Trophoblast cell (in vitro differentiated cells and primary cell): ENCODE data around the gene METTL1.
"Not testable (repeated sequence)": the region's sequence is repeated elsewhere in the genome, so short reads cannot be mapped to it uniquely, and the experiment has no call there.

Experiments
- DNase-seq, 2 donors: peaks; one replicate each; pipeline ENCODE4 v3.0.0-alpha.2; 2016
- H2AFZ ChIP-seq: 2 replicates; pipeline ENCODE4 v1.6.1; 2013; ENCODE audit warnings: low read length, moderate library complexity, mild to moderate bottlenecking; ENCODE audit not compliant: insufficient read depth, poor library complexity
- H2AK5ac ChIP-seq: 2 replicates; pipeline ENCODE4 v1.6.1; 2013; ENCODE audit warnings: mild to moderate bottlenecking, low read length
- H2BK120ac ChIP-seq: 2 replicates; pipeline ENCODE4 v1.6.1; 2013; ENCODE audit warnings: low read length, mild to moderate bottlenecking, moderate library complexity; ENCODE audit not compliant: insufficient read depth, poor library complexity
- H2BK12ac ChIP-seq: 2 replicates; pipeline ENCODE4 v1.6.1; 2013; ENCODE audit warnings: mild to moderate bottlenecking, low read length, moderate library complexity
- H2BK5ac ChIP-seq: 2 replicates; pipeline ENCODE4 v1.6.1; 2013; ENCODE audit warnings: low read length, low read depth, moderate library complexity, mild to moderate bottlenecking; ENCODE audit not compliant: poor library complexity
- H3K14ac ChIP-seq: 2 replicates; pipeline ENCODE4 v1.6.1; 2013; ENCODE audit warnings: mild to moderate bottlenecking, low read length
- H3K18ac ChIP-seq: 2 replicates; pipeline ENCODE4 v1.6.1; 2013; ENCODE audit warnings: mild to moderate bottlenecking, low read length
- H3K23ac ChIP-seq: 2 replicates; pipeline ENCODE4 v1.6.1; 2013; ENCODE audit warnings: low read length
- H3K27ac ChIP-seq: 2 replicates; pipeline ENCODE4 v1.5.1; 2013; ENCODE audit warnings: low read depth, mild to moderate bottlenecking, inconsistent platforms, low read length, moderate library complexity
- H3K27me3 ChIP-seq: 2 replicates; pipeline ENCODE4 v1.6.1; 2013; ENCODE audit warnings: inconsistent platforms, mild to moderate bottlenecking, low read length, moderate library complexity; ENCODE audit not compliant: insufficient read depth
- H3K36me3 ChIP-seq, 2 experiments: 1 replicate in 1 of 2; 2 replicates in 1 of 2; pipeline ENCODE4 v1.6.1; 2013; ENCODE audit warnings: low read length in 2 of 2, mild to moderate bottlenecking in 2 of 2, moderate library complexity in 1 of 2; ENCODE audit not compliant: insufficient read depth in 2 of 2, control insufficient read depth in 1 of 2
- H3K4ac ChIP-seq: 2 replicates; pipeline ENCODE4 v1.6.1; 2013; ENCODE audit warnings: low read depth, mild to moderate bottlenecking, low read length, moderate library complexity
- H3K4me1 ChIP-seq, 2 experiments: 1 replicate in 1 of 2; 2 replicates in 1 of 2; pipeline ENCODE4 v1.6.1; 2013; ENCODE audit warnings: low read length in 2 of 2, mild to moderate bottlenecking in 2 of 2, moderate library complexity in 1 of 2; ENCODE audit not compliant: insufficient read depth in 2 of 2, control insufficient read depth in 1 of 2
- H3K4me2 ChIP-seq: 2 replicates; pipeline ENCODE4 v1.6.1; 2013; ENCODE audit warnings: inconsistent platforms, mild to moderate bottlenecking, low read length, moderate library complexity
- H3K4me3 ChIP-seq: 2 replicates; pipeline ENCODE4 v1.5.1; 2013; ENCODE audit warnings: mild to moderate bottlenecking, low read depth, low read length, inconsistent platforms
- H3K79me1 ChIP-seq: one replicate; pipeline ENCODE4 v1.6.1; 2013; ENCODE audit warnings: low read length
- H3K79me2 ChIP-seq: 2 replicates; pipeline ENCODE4 v1.6.1; 2013; ENCODE audit warnings: low read length, mild to moderate bottlenecking; ENCODE audit not compliant: control insufficient read depth, insufficient read depth, poor library complexity
- H3K9ac ChIP-seq: 2 replicates; pipeline ENCODE4 v1.6.1; 2013; ENCODE audit warnings: mild to moderate bottlenecking, low read length
- H3K9me3 ChIP-seq: 2 replicates; pipeline ENCODE4 v1.6.1; 2013; ENCODE audit warnings: low read depth, mild to moderate bottlenecking, control low read depth, inconsistent platforms, low read length; ENCODE audit not compliant: insufficient read depth
- H4K12ac ChIP-seq: 2 replicates; pipeline ENCODE4 v1.6.1; 2013; ENCODE audit warnings: low read depth, mild to moderate bottlenecking, low read length, moderate library complexity
- H4K8ac ChIP-seq: 2 replicates; pipeline ENCODE4 v1.6.1; 2013; ENCODE audit warnings: low read depth, mild to moderate bottlenecking, low read length, moderate library complexity
- H4K91ac ChIP-seq: one replicate; pipeline ENCODE4 v1.6.1; 2013; ENCODE audit warnings: low read depth, mild to moderate bottlenecking, low read length, moderate library complexity
- WGBS: extraction: QIAGEN DNeasy Blood & Tissue Kit; methylation state at CpG from one replicate; pipeline ENCODE4 v1.1.7; 2013; ENCODE audit warnings: missing lambda C conversion rate; ENCODE audit not compliant: insufficient read length, insufficient coverage; ENCODE audit errors: extremely low coverage; 5-methylcytosine and 5-hydroxymethylcytosine counted together

Gene METTL1

GRCh38 chr12:57723630-57723962, 48.3 kb downstream of the METTL1 start:
- no CpG with 5 or more reads among the region's 2 CpGs for WGBS
- Histone ChIP-seq H3K36me3 (peaks cover 23 to 31% of the 10 kb centered on the region in 2 experiments), H3K79me2 (no peaks in the 10 kb centered on the region), H3K27ac (no peak overlapping the region), H3K4me2 (no peak overlapping the region), H2BK12ac (no peak overlapping the region), H4K8ac (no peak overlapping the region), H3K4ac (no peak overlapping the region), H3K9ac (no peak overlapping the region), H4K91ac (no peak overlapping the region), H2AFZ (no peak overlapping the region), H4K12ac (no peak overlapping the region), H2AK5ac (no peak overlapping the region), H2BK120ac (no peak overlapping the region), H3K4me3 (no peak overlapping the region), H3K9me3 (peaks cover 17% of the 10 kb centered on the region), H3K4me1 (peaks cover 7 to 12% of the 10 kb centered on the region in 2 experiments), H3K27me3 (peaks cover 22% of the 10 kb centered on the region), H2BK5ac (no peak overlapping the region), H3K79me1 (no peaks in the 10 kb centered on the region), H3K14ac (no peak overlapping the region), H3K18ac (no peak overlapping the region), H3K23ac (no peak overlapping the region)
- DNase-seq: no peak

GRCh38 chr12:57722716-57723629, 48.9 kb downstream of the METTL1 start:
- Histone ChIP-seq H3K4me2 (no peak overlapping the region), H2AK5ac (no peak overlapping the region), H2BK5ac (no peak overlapping the region), H3K36me3 (peaks cover 29 to 37% of the 10 kb centered on the region in 2 experiments), H3K14ac (no peak overlapping the region), H4K12ac (no peak overlapping the region), H3K4me1 (peaks cover 7 to 12% of the 10 kb centered on the region in 2 experiments), H2BK120ac (no peak overlapping the region), H3K9ac (no peak overlapping the region), H4K8ac (no peak overlapping the region), H3K23ac (no peak overlapping the region), H3K79me2 (no peaks in the 10 kb centered on the region), H3K79me1 (no peaks in the 10 kb centered on the region), H3K9me3 (peaks cover 16% of the 10 kb centered on the region), H3K27ac (no peak overlapping the region), H3K18ac (no peak overlapping the region), H2AFZ (no peak overlapping the region), H2BK12ac (no peak overlapping the region), H3K4me3 (no peak overlapping the region), H4K91ac (no peak overlapping the region), H3K4ac (no peak overlapping the region), H3K27me3 (peaks cover 22% of the 10 kb centered on the region)
- no CpG with 5 or more reads among the region's 11 CpGs for WGBS
- DNase-seq: no peak

- H3K18ac ChIP-seq, H2BK5ac ChIP-seq, H3K4me3 ChIP-seq, H4K91ac ChIP-seq, H3K79me2 ChIP-seq, H3K14ac ChIP-seq, H2AK5ac ChIP-seq, H3K9me3 ChIP-seq, H3K79me1 ChIP-seq, H2BK12ac ChIP-seq, H3K27ac ChIP-seq, H3K23ac ChIP-seq, H2BK120ac ChIP-seq, H3K9ac ChIP-seq, H2AFZ ChIP-seq, H3K4me2 ChIP-seq, DNase-seq, H4K8ac ChIP-seq, H3K4ac ChIP-seq, H4K12ac ChIP-seq: not testable (repeated sequence)
- Histone ChIP-seq H3K36me3 (peaks cover 32 to 43% of the 10 kb centered on the region in 2 experiments), H3K27me3 (peaks cover 12% of the 10 kb centered on the region), H3K4me1 (peaks cover 7 to 12% of the 10 kb centered on the region in 2 experiments)
- whole genome bisulfite sequencing: no CpG with 5 or more reads among the region's 16 CpGs
These were observed 49.9 kb downstream of the METTL1 start for GRCh38 chr12:57721846-57722608.

- no peak overlapping the region for H3K18ac ChIP-seq
- no peak overlapping the region for H4K12ac ChIP-seq
- H3K9me3 ChIP-seq: peaks cover 4% of the 10 kb centered on the region
- no CpG with 5 or more reads among the region's 11 CpGs for WGBS
- H3K4me1 ChIP-seq: peaks cover 1% of the 10 kb centered on the region in 2 experiments
- H3K79me1 ChIP-seq: no peaks in the 10 kb centered on the region
- no peak overlapping the region for H2BK12ac ChIP-seq
- no peak overlapping the region for H4K8ac ChIP-seq
- H3K4me3 ChIP-seq: no peak overlapping the region
- DNase-seq: no peak
- H3K36me3 ChIP-seq: peaks cover 39 to 51% of the 10 kb centered on the region in 2 experiments
- no peak overlapping the region for H4K91ac ChIP-seq
- H3K23ac ChIP-seq: no peak overlapping the region
- no peak overlapping the region for H2AFZ ChIP-seq
- no peak overlapping the region for H3K14ac ChIP-seq
- H3K4ac ChIP-seq: no peak overlapping the region
- no peak overlapping the region for H3K9ac ChIP-seq
- H3K27me3 ChIP-seq: peaks cover 2% of the 10 kb centered on the region
- no peak overlapping the region for H3K27ac ChIP-seq
- no peak overlapping the region for H3K4me2 ChIP-seq
- no peak overlapping the region for H2BK5ac ChIP-seq
- H2AK5ac ChIP-seq: no peak overlapping the region
- H2BK120ac ChIP-seq: no peak overlapping the region
- H3K79me2 ChIP-seq: no peaks in the 10 kb centered on the region
These were observed 51.0 kb downstream of the METTL1 start for GRCh38 chr12:57720606-57721595.
